ENCODE measurements around the gene GCK. TPM values are rescaled to one million over a fixed set of nuclear protein-coding genes. Genes with fewer than 3 reads are reported as not detected.

GCK gene
- total and polyA plus RNA-seq, 2 of the 13 experiments (the other 11 are each of a cell fraction or from before 2014, with no cell fraction given), result not detected

DNA sequence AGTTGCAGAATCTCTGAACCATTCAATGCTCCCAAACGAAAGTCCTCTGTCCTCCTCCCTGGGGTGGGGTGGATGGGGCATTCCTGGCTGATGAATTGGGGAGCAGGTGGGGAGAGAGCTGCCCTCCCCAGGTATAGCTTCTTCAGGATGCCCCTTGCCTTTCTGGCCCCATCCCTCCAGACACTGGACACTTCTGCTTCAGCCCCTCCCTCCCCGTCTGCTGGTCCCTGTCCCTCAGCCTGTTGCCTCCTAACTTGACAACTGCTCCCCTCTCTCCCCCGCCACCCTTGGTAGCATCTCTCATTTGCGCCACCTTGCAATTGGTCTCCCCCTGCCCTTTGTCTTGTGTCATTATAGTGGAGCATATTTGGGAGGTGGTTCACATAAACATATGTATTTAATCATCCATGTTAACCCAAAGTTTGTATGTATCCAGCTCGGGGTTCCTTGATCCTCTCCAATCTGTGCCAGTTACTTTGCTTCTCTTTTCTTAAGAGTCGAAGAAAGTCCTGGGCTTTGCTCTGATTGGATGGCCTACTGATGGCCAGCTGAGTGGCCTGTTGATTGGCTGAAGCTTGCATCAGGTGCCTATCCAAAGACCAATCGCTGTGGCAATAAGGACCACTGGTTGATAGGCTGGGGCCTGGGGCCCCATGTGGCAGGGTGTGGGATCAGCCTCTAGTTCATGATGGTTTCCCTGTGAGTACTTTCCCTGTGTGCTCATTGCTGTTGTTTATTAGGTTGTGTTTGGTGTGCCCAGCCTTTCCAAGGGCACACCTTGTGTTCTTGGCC is 4.0 kb upstream of the GCK start:
- Histone ChIP-seq H3K4me2 (ENCODE audit: low read depth, low read length) (no peak overlapping the region), H3K4me1 (ENCODE audit: insufficient read depth, low read length) (peaks cover 7% of the 10 kb centered on the region; the same call in 1 of the 2 replicates), H3K4me3 (replicated peaks in 1 of 3; ENCODE audit: insufficient read depth in 1 of 3, low read depth in 2 of 3, low read length in 3 of 3) (no peak overlapping the region), H3K79me2 (ENCODE audit: insufficient read depth, low read length) (no peaks in the 10 kb centered on the region), H3K27me3 (ENCODE audit: control insufficient read depth in 1 of 2, insufficient read depth in 2 of 2, low read length in 2 of 2) (peaks cover 0 to 9% of the 10 kb centered on the region in 2 experiments; a peak in 1 of 5 replicates), H4K20me1 (ENCODE audit: insufficient read depth, low read length) (no peaks in the 10 kb centered on the region), H3K36me3 (replicated peaks in 1 of 2; ENCODE audit: control insufficient read depth in 1 of 2, insufficient read depth in 2 of 2, low read length in 2 of 2) (no peaks in the 10 kb centered on the region), H3K9me3 (ENCODE audit: low read length) (no peaks in the 10 kb centered on the region), H3K27ac (ENCODE audit: extremely low read length, insufficient read depth, low read length) (no peak overlapping the region), H3K9ac (ENCODE audit: insufficient read depth, low read depth, low read length) (no peak overlapping the region), H2AFZ (ENCODE audit: low read length) (no peak overlapping the region)
- in situ Hi-C loops (cut with HindIII; ENCODE audit: extremely low pct_ligation_motif_present, low pct_unique_long_range_greater_than_20kb), result no loop called here
- no TSS peak for BruUV-seq (replicated peaks)
- intact Hi-C loops (cut with micrococcal nuclease; ENCODE audit: unreplicated experiment), result loop anchor here (10.0 kb wide), 1 partner anchor 58 kb away; no protein-coding TSS in a partner anchor
- FAIRE-seq (no peak), ATAC-seq (peak; percentile 40; the same call in 2 of the 3 replicates), DNase-seq (ENCODE audit: low spot score) (no peak)
- ChIA-PET CTCF (ENCODE audit: low intra/inter-chr PET ratio, low total read pairs) (no interaction called here), POLR2A (no interaction called here)
- no peak for TF ChIP-seq SMARCE1 (IDR thresholded peaks at IDR 0.05; ENCODE audit: borderline replicate concordance)
- TF ChIP-seq ZNF337 (CRISPR knock-in tag; IDR thresholded peaks at IDR 0.05; ENCODE audit: borderline replicate concordance, low read depth), result no peak
- TF ChIP-seq, protein P1, sequence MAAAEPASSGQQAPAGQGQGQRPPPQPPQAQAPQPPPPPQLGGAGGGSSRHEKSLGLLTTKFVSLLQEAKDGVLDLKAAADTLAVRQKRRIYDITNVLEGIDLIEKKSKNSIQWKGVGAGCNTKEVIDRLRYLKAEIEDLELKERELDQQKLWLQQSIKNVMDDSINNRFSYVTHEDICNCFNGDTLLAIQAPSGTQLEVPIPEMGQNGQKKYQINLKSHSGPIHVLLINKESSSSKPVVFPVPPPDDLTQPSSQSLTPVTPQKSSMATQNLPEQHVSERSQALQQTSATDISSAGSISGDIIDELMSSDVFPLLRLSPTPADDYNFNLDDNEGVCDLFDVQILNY (CRISPR knock-in tag; conservative IDR thresholded peaks at IDR 0.05), result no peak
- no peak for TF ChIP-seq MLLT10 (CRISPR knock-in tag; IDR thresholded peaks at IDR 0.05)
- TF ChIP-seq ELF4 (CRISPR knock-in tag; IDR thresholded peaks at IDR 0.05; ENCODE audit: borderline replicate concordance), result no peak
- no peak for TF ChIP-seq CBFB (CRISPR knock-in tag; IDR thresholded peaks at IDR 0.05)
- no peak for TF ChIP-seq SOX13 (IDR thresholded peaks at IDR 0.05)
- TF ChIP-seq SOX13 (CRISPR knock-in tag; conservative IDR thresholded peaks at IDR 0.05 in 1 of 2, IDR thresholded peaks at IDR 0.05 in 1 of 2), result no peak
- WGBS (ENCODE audit: low lambda C conversion rate), result 46% methylated on average over 7 of the region's 7 CpGs

Measured in HepG2 (cell line).